ENCODE measurements around the gene TBPL1.

Gene TBPL1

DNA sequence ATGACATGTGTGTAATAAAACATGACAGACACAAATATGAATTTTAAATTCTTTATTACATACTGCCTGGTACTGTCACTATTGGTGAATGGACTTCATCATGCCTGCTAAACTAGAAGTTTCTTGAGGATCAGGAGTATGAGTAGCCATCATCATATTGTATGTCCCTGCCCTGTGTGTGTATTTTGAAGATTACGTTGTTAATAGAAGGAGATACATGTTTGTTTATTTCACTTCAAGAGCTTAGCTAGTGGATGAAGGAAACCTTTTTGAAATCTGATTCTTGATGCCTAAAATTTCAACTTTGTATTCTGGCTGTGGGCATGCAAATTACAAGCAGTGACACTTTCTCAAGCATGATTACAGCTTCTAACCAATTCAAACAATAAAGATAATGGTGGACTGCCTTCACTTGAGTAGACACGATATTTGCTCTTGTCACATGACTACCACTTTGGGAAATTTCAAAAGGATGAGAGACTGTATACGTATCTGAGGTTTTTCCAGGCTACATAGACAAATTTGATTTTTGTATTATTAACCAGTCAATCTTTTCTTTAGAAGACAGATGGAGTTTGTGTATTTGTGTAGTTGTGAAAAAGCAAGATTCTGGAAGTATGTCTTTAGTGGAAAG lies 3.5 kb downstream of the TBPL1 start:
- CTCF ChIA-PET = interaction anchor here (1.0 to 5.7 kb wide), 7 partner anchors 10 to 155 kb away, joined by 3 to 32 read pairs (median 4); no protein-coding TSS in a partner anchor
- no peak for DNase-seq (ENCODE audit: low read depth, low spot score)
- no peak overlapping the region for H3K4me3 ChIP-seq (ENCODE audit: low read depth, low read length)
- POLR2A ChIA-PET = no interaction called here
- TF ChIP-seq, protein P1, sequence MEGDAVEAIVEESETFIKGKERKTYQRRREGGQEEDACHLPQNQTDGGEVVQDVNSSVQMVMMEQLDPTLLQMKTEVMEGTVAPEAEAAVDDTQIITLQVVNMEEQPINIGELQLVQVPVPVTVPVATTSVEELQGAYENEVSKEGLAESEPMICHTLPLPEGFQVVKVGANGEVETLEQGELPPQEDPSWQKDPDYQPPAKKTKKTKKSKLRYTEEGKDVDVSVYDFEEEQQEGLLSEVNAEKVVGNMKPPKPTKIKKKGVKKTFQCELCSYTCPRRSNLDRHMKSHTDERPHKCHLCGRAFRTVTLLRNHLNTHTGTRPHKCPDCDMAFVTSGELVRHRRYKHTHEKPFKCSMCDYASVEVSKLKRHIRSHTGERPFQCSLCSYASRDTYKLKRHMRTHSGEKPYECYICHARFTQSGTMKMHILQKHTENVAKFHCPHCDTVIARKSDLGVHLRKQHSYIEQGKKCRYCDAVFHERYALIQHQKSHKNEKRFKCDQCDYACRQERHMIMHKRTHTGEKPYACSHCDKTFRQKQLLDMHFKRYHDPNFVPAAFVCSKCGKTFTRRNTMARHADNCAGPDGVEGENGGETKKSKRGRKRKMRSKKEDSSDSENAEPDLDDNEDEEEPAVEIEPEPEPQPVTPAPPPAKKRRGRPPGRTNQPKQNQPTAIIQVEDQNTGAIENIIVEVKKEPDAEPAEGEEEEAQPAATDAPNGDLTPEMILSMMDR (IDR thresholded peaks at IDR 0.05; ENCODE audit: insufficient read depth, low read length, missing control alignments) = no peak

DNA sequence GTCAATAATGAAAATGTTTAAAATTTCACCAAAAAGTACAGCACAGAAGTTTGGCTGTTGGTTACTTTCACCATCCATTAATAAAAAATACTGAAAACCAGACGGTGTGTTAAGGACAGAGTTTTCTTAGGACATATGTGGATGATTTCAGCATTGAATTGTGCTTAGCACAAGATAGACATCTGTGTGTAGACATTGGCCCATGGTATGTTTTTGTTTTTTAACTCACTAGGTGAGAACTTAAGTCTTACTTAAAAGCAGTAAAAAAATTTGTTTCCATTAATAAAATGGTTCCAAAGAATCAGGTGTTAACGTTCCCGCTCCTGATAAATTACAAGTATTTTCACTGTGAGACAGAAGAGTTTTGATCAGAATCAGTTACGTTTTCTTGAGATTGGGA lies 4.2 kb downstream of the TBPL1 start:
- DNase-seq (ENCODE audit: low read depth, low spot score) = no peak
- H3K4me3 ChIP-seq (ENCODE audit: low read depth, low read length) = no peak overlapping the region
- TF ChIP-seq, protein P1 (IDR thresholded peaks at IDR 0.05; ENCODE audit: insufficient read depth, low read length, missing control alignments) = no peak
- CTCF ChIA-PET = interaction anchor here (1.7 to 2.4 kb wide), 5 partner anchors 16 to 140 kb away, joined by 4 to 18 read pairs (median 12); no protein-coding TSS in a partner anchor
- POLR2A ChIA-PET = no interaction called here

DNA sequence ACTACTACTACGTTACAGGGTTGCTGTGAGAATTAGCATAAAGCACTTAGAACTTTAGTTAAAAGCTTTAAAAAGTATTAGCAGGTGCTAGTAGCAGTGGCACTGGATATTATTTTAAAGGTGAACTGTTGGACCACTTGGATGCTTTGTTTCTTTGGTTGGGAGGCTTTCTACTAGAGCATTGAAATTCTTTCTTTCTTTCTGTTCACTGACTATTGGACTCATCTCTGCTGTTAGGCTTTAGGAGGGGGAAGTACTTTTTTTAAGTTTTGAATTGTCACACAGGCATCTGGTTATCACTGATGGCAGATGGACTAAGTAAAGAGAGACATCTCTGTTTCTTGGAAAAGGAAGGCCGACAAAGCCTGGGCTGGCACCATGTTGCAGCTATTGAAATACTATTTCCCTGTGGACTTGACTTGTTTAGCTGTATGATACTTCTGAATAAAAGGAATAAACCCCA lies 4.8 kb downstream of the TBPL1 start:
- POLR2A ChIA-PET = no interaction called here
- CTCF ChIA-PET = interaction anchor here (0.8 to 2.4 kb wide), 9 partner anchors 16 to 166 kb away, joined by 3 to 18 read pairs (median 4); no protein-coding TSS in a partner anchor
- TF ChIP-seq, protein P1 (IDR thresholded peaks at IDR 0.05; ENCODE audit: insufficient read depth, low read length, missing control alignments) = no peak
- H3K4me3 ChIP-seq (ENCODE audit: low read depth, low read length) = no peak overlapping the region
- DNase-seq (ENCODE audit: low read depth, low spot score) = no peak

DNA sequence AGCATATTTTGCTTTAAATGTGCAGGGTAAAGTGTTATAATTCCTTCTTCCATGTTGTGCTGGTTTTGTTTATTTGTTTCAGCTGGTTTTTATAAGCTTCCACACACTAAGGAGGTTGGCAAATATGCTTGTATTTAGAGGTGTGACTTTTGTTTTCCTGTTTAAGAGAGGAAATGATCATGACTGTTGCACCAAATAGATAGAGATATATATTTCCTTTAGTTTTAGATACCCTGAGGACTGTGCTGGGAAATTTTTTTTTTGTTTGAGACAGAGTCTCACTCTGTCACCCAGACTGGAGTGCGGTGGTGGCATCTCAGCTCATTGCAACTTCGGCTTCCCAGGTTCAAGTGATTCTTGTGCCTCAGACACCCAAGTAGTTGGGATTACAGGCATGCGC lies 5.8 kb downstream of the TBPL1 start:
- CTCF ChIA-PET = interaction anchor here (1.0 to 2.4 kb wide), 7 partner anchors 15 to 982 kb away, joined by 3 to 18 read pairs (median 9); no protein-coding TSS in a partner anchor
- TF ChIP-seq, protein P1 (IDR thresholded peaks at IDR 0.05; ENCODE audit: insufficient read depth, low read length, missing control alignments) = no peak
- POLR2A ChIA-PET = no interaction called here

DNA sequence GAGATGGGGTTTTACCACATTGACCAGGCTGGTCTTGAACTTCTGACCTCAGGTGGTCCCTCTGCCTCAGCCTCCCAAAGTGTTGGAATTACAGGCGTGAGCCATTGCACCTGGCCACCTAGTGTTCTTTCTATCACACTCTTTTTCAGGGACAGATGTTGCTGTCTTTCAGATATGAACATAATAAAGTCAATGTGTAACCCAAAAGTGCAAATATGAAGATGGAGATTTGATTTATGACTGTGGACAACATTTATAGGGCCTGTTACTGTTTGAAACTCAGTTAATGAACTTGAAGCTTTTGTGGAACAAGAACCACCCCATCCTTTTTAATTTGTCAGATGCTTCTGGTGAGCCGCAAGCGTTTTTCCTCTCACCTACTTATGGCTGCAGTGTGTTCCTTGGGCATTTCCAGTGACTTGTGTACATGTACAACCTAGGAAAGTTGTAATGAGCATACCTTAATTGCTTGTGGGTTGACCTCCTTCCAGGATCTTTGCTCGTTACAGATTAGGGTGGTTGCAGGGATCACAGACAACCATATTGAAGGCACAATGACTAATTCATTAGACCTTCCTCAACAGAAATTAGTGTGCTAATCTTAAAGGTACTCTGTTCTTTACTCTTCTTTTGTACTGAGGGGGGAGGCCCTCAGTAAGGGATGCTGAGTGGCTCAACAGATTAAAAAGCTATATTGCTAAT lies 6.8 kb downstream of the TBPL1 start:
- H3K4me3 ChIP-seq (ENCODE audit: low read depth, low read length) = no peak overlapping the region
- POLR2A ChIA-PET = no interaction called here
- TF ChIP-seq, protein P1 (IDR thresholded peaks at IDR 0.05; ENCODE audit: insufficient read depth, low read length, missing control alignments) = no peak
- CTCF ChIA-PET = interaction anchor here (1.0 to 3.5 kb wide), 5 partner anchors 13 to 164 kb away, joined by 6 to 28 read pairs (median 17); no protein-coding TSS in a partner anchor
- no peak for DNase-seq (ENCODE audit: low read depth, low spot score)

More for the DNA sequence above, 5.8 kb downstream of the TBPL1 start:
- no peak for DNase-seq (ENCODE audit: low read depth, low spot score)
- no peak overlapping the region for H3K4me3 ChIP-seq (ENCODE audit: low read depth, low read length)

DNA sequence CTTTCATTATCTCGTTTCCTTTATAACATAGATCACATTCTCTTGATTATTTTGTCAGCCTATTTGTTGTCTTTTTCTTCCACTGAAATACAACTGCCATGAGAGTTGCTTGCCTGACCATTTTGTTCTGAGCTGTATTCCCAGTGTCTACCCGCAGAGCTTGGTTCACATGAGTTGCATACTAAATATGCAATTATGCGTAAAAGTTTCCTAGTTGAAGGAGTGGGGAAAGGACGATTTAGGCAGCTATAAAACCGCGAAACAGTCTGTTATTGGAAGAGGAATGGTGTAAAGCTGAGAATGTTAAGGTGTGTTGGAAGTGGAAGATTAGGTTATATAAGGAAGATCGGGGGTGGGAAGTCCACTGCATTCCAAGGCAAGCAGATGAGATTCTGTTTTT lies 8.8 kb downstream of the TBPL1 start:
- TF ChIP-seq, protein P1 (IDR thresholded peaks at IDR 0.05; ENCODE audit: insufficient read depth, low read length, missing control alignments) = no peak
- ChIA-PET POLR2A (no interaction called here), CTCF (interaction anchor here (0.9 to 3.5 kb wide), 5 partner anchors 11 to 135 kb away, joined by 3 to 28 read pairs (median 11); no protein-coding TSS in a partner anchor)
- no peak overlapping the region for H3K4me3 ChIP-seq (ENCODE audit: low read depth, low read length)
- no peak for DNase-seq (ENCODE audit: low read depth, low spot score)
